Erythroblast (primary cell): ENCODE measurements around the gene SLC25A52.

Experiments used
- GATA1 ChIP-seq: IDR thresholded peaks from 2 replicates; pipeline ENCODE4 v1.6.1; 2011; ENCODE audit warnings: low read depth, mild to moderate bottlenecking, control low read depth, low read length, moderate library complexity
- POLR2A ChIP-seq: IDR thresholded peaks from 2 replicates; pipeline ENCODE4 v1.6.1; 2011; ENCODE audit warnings: mild to moderate bottlenecking, low read length

GRCh38 chr18:31739651-31740050 is 21.0 kb downstream of the SLC25A52 start:
- no peak for TF ChIP-seq POLR2A
- no peak for TF ChIP-seq GATA1
